ENCODE data around the gene MLPH.

The MLPH gene

DNA sequence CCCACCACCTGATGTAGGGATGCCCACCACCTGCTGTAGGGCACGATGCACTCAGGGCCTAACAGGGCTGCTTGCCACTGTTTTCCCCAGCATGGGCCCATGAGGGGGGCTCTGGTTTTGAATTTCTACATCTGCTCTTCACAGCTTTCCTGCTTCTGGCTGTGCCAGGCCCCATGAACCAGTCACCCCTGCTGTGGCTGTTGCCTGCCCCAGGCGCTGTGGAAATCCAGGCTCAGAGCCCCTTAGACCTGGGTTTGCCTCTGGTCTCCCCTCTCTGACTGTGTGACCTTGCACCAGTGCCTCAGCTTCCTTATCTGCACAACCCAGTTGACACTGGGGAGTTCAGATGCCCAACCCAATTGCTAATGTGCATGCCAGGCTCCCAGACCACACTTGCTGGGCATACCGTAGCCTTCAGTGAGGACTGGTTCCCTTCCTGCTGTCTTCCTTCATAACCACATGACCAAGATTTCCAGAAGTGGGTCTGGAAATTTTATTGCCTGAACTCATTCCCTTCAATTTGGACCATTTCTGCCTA, 6.0 kb upstream of the MLPH start:
- DNase-seq: no peak

DNA sequence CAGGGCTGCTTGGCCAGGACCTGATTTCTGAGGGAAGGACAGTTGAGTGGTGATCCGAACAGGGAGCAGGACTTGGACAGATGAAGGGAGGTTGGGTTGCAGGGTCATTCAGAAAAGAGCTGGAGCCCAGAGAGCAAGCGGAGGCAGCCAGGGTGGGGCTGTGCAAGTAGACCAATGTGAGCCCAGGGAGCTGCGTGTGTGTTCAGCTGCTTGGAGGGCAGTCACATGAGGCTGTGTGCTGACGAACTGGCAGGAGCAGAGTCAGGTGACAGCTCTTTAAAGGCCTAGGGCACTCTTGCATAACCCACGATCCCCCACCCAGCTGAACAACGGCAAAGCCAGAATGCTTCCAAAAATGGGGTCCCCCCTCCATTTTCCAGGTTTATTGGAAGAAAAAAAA, 4.6 kb upstream of the MLPH start:
- DNase-seq: peak; percentile 9

DNA sequence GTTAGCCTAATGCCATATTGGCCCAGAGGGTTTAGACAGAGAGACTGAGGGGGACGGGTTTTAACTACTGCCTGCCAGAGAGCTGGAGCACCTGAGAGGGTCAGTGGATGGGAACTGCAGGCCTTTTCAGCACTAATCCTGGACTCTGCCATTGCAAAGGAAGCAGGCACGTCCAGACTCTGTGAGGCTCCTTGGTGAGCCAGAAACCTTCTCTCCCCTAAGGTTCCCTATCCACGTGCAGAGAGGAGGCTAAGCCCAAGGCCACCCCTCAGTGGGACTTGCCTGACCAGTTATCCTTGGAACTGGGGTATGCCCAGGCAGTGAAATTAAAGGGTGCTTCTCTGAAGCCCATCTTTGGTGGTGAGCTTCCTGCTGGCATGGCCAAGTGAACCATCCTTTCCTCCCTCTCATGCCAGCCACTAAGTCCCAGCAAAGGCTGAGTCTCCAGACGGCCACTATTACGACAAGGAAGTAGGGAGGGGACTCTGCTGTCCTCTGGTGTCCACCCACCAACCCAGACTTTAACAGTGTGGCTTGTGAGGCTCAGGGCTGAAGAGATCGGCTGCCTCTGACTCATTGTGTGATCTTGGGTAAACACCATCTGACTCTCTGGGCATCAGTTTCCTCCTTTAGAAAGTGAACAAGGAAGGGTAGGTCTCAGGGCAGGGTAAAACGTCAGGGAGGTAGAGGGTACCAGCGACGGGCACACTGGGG, 3.9 kb upstream of the MLPH start:
- DNase-seq: no peak

DNA sequence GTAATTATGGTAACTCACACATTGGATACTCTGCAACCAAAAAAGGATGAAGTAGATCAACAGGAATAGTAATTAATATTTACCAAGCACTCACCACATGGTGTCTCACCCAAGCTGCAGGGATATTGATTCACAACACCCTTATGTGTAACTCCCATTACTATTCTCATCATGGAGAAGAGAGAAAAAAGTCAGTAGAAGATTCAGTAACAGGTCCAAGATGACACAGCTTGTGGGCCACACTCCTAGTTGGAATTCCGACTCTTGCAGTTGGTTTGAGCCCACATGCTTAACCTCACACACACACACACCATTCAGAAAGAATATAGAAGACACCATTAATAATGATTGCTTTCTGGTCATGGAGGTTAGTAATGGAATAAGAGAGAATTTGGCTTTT, 1.7 kb upstream of the MLPH start:
- no peak for DNase-seq

DNA sequence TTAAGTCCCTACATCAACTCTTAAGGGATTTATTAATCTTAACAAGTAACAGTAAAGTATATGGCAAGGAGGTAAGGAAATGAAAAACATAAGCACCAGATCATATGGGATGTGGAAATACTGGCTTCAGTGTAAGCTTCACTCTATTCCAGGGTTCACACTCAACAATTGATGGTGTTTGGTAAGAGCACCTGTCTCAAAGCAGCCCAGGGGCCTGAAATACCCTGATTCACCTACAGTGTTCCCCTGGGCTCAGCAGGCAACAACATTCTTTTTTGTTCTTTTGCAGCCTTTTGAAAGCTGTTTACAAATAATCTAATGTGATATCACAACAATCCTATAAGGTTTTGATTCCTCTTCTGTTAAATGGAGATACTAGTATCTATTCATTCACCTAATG, 1.2 kb upstream of the MLPH start:
- no peak for DNase-seq

DNA sequence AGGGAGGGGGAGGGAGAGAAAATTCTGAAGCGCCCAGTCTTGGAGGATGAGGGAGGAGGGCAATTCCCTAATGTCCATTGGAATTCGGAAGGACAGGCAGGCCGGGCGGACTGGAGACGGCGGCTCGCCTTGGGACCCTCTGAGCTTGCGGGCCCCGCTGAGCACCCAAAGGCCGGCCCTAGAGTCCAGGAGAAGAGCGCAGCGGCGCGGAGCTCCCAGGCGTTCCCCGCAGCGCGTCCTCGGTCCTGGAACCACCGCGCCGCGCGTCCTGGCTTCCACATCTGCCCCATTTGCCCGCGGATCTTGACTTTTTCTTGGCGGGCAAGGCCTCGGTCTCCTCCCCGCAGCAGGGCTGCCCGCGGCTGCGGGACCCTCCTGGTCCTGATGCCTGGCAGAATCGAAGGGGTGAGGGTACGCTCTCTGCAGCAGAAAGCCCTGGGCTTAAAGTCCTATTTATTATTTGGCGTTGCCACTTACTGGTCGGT, 675 bp upstream of the MLPH start:
- DNase-seq: no peak

DNA sequence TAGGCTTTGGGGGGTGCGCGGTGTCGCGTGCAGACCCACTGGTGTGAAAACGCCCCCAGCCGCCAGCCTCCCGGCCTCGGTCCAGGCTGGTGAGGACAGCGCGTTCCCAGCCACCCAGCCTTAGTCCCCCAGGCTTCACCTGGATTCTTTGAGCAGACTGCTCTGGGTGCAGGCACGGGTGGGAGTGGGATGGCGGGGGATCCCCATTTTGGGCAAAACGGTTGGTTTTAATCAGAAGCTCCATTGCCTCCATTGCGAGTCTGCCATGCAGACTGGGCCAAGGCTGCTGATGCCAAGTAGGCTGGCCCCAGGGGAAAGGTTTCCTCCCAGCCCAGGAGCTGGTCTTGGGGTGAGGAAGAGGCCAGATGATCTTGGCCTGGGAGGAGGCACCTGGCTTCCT, 445 bp downstream of the MLPH start:
- no peak for DNase-seq

DNA sequence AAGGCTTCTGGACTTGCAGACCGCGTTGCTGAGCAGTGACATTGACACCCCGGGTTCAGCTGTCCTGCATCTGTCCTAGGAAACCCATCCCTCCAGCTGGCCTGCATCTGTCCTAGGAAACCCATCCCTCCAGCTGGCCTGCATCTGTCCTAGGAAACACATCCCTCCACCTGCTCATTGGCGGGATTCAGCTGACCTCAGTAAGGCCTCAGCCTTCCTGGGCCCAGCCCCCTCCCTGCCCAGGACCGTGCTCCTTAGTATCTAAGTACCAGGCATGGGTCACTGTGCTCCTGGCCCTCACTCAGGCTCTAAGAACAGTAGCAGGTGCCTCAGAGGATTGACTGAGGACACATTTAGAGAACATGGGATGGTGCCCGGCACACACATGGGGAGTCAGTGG, 1.2 kb downstream of the MLPH start:
- DNase-seq: no peak

DNA sequence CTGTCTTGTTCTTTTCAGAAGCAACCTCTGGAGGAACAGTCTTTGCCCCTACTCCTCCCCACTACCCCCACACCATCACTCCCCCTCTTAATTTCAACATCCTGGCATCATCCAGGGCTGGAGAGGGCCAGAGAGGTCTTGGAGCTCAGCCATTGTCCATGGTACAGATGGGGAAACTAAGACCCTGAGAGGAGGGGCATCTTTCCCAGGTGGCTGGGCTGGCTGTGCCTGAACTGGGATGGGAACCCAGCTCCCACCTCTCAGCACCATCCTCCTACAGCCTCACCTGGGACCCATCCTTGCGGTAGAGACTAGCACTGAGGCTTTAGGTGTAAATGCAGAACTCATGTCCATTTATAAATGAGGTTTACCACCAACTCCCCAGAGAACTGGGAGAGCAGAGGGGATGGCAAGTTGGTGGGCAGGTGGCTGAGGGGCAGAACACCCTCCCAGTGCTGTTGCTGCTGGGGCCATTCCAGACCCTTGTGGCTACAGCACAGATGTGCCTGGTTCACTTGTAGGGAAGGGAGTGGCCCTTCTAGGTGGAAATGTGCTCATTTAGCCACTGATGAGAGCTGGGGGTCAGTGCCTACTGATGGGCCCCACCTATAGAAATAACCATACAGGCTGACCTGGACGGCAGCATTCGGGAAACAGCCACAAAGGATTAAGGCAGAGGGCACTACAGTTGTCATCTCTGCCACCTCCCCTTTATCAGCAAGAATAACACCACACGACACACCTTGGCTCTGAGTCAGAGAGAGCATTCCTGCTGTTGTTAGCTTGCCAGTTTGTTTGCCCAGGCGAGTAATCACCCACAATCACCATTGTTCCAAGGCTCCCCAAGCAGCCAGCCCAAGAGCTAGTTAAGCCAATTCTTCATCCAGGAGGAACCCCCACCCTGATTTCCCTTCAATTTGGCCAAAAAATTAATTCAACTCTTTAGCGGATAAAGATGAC, 2.1 kb downstream of the MLPH start:
- DNase-seq: no peak

DNA sequence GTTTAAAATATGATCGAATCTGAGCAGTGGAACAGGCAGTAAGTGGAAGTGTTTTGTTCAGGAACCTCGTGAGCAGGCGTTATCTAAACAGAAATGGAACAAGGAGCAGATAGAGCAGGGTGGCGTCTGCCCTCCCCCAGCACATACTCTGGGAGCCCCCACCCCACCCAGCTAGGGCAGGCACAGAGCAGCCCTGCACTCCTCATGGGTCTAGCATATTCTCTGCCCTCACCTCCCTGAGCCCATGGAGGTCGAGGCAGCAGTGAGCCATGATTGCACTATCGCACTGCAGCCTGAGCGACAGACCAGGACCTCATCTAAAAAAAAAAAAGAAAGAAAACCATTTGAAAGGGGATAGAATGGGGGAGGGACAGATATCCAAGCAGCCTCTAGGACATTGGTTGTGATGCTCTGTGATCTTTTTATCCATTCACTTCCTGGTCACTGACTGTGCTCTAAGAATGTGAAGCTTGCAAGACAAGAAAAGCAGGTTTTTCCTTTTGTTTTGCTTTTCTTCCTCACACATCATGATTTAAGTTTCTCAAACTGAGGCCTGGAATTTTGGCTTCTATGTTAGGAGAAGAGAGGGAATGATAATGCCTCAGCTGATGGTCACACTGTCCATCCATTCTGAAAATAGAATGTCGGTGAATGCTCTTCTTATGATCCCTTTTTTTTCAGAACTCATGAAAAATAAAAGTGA, 3.1 kb downstream of the MLPH start:
- DNase-seq: no peak

DNA sequence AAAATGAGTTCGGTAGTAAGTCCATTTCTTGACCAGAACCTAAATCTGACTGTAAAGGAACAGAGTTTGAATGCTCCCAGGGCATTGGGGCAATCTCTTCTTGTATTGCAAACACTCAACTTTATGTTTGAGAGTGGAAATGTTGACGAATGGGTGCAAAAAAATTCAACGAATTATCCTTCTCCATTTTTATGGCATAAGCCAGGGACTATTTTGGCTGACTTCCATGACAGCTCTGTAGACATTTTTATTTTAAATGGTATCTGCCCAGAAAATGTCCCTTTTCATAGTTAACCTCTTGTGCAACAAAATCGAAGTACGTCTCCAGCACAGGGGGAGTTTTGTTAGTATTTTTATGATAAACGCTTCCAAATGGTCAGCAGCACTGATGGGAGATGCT, 3.7 kb downstream of the MLPH start:
- no peak for DNase-seq

DNA sequence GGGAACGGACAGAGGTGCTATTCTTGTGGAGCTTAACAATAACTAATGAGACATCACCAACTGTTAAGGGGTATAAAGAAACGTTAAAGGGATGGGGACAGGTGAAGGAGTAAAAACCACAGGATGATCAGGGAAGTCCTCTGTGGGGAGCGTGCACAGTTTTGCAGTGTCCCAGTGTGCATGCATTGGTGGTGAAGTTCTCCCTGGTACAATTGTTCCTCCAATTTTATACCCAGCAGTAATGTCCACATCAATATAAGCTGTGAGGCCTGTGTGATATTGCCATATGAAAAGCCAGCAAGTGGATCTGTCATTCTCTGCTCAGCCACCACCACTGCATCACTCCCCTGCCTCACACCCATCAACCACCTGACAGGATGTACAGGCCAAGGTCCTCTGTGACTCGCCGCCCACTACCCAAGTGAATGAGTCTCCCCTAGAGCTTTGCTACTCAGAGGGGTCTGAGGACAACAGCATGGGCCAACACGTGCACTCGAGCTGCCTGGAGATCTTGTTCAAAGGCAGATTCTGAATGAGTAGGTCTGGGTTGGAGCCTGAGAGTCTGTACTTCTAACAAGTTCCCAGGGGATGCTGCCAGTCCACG, 4.6 kb downstream of the MLPH start:
- no peak for DNase-seq

DNA sequence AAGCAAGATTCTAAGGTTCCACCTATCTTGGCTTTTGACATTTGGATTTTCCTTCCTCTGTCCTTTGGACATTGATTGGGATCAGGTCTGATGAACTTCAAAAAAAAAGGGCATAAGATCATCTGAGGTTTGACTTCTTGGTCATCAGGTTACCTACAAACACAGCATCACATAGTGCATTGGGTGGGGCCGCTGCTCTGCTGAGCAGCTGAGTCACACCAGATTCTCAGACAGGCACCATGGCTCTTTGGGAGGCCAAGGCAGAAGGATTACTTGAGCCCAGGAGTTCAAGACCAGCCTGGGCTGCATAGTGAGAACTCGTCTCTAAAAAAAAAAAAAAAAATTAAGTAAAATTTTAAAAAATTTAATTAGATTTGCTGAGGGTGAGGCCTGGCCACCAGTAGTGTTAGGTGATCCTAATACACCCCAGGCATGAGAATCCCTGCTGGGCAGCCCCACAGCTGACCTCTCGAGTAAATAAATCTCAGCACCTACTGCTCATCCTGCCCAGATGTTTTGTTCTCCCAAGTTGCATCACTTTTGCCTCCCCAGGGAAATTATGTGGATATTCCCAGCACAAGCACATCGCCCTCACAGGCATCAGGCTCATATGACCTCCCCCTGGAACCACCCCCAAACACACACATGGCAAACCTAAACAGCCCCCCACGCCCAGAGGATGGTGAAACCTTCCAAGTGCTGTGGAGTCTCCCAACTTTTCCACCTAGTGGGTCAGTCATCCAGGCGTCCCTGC, 5.3 kb downstream of the MLPH start:
- no peak for DNase-seq

DNA sequence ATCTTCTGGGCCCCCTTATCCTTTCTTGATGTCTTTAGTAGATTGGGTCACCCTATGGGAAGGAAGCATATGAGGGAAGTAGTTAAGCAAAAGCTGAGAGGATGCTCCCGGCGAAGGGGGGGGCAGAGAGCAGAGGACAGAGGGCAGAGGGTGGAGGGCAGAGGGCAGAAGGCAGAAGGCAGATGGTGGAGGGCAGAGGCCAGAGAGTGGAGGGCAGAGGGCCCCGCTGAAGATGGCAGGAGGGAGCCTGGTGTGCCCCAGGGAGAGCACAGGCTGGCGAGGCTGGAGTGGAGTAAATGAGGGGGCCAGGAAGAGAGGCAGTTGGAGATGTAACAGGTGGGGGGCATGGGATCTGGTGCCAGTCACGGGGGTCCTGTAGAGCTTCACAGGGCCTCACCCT, 7.0 kb downstream of the MLPH start:
- no peak for DNase-seq

DNA sequence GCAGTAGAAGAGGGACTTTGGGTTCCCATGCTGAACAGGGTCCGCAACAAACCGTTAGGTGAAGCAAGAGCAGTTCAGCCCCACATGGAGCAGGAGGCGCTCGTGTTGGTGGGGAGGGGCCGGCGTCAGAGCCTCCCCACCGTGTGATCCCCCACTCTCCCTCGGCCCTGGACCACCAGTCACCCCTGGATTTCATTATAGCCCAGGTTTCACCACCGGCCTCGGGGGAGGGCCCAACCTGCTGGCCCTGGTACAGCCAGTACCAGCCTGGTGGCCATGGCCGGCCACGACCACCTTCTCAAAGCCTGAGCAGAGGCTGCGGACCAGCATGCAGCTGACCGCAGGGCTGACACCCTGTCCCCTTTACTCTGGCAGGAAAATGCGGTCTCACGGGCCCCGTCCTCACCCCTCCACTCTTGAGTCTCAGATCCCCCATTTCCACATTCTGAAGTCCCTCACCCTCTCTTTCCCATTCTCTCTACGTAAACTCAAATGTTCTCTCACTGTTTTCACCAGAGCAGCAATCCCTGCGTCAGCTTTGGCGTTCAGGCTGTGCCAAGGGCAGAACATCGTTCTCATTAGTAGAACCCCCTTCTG, 8.6 kb downstream of the MLPH start:
- no peak for DNase-seq

DNA sequence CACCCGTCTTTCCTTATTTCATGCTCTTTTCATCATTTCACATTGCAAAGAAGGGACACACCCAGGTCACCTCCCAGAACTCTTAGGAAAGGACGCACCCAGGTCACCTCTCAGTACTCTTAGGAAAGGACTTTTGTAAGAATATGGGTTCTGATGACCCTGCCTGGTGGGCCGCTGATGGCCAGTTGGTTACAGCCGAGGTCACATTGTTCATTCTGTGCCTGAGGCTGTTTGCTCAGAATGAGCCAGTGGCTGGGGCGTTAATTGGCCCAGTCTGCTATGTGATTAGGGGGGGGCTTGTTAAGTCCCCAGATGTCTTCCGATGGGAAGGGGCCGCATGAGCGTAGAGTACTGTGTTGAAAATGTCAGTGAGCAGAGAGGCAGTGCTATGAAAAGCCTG, 9.4 kb downstream of the MLPH start:
- no peak for DNase-seq

DNA sequence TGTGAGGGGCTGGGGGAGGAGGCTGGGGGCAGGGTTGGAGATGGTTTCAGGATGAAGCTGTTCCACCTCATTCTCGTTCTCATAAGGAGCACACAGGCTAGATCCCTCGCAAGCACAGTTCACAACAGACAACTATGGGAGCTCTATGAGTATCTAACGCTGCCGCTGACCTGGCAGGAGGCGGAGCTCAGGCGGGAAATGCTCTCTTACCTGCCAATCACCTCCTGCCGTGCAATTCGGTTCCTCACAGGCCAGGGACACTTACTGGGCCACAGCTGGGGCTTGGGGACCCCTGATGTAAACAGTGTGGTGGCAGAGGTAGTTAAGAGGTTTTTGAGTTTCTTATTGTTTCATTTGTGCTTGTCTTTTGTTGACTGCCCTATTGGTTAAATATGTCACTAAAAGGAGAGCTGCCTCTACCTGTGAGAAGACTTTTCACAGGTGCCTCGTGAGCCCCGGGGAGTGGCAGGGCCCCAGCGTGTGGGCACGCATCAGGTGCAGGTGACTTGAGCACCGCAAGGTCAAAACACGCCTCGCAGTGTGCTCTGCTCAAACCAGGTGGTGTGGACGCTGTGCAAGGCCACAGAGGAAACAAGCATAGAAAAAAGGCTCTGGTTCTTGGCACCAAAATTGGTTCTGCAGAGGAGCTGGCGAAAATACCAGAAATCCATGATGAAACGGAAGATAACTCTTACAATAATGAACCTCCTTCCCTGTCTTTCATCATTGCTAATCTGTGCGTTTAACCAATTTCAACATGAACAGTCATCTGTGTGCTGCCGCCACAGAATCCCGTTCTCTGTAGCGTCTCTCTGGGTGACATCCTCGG, 10.2 kb downstream of the MLPH start:
- DNase-seq: no peak

DNA sequence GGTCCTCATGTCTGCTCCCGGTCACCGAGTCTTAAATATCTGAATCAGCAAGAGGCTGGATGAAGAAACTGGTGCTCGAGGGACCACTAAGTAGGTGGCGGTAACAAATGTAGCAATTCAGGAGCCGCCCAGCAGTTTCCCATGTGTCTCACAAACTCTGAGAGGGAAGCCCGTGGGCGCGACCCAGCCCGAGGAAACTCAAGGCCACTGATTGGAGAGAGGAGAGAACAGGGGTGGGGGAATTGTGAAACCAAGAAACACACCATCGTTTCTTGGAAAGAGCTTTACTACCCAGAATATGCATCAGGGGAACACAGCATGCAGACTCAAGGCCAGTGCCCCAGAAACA, 10.8 kb downstream of the MLPH start:
- DNase-seq: no peak

DNA sequence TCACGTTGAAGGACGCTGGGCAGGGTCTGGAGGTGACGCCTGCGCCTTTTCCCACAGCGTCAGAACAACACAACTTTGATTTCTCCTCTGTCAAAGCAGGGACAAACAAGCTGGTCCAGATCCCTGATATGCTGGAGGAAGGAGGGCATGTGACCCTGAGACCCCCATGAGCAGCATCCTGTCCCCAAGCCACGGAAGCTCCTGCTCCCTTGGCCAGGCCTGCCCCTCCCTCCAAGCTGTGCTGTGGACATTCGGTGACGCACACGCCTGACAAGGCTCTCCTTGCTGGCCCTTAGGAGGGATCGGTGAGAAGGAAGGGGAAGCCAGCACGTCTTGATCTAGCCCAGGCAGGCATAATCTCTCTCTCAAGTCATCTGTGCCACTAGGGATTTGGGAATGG, 11.3 kb downstream of the MLPH start:
- DNase-seq: no peak

DNA sequence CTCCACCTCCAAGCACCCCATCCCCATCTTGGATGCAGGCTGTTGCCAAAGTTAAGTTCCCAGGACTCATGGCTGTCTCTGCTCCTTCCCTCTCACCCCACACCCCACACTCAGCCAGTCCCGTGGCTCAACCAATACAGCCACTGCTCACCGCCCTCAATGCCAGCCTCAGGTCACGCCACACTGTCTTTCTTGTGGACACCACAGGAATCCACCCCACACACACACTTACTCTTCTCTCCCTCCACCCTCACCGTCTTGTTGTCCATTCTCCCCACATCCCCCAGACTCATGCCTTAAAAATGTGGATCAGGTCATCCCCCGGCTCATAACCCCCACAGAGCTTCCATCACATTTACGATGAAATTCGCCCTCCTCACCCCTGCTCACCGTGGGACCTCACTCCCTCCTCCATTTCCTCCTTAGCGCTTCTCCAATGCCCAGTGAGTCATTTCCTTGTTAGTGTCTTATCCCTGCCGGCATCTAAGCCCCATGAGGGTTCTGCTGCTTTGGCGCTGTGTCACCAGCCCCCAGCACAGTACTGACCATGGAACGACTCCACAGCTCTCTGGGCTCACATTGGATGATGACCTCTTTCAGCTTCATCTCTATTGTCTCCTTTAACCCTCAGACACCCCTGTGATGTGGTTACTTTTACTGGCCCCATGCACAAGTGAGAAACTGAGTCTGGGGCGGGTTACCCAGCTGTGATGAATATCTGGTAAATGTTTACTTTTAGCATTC, 13.8 kb downstream of the MLPH start:
- DNase-seq: no peak
